Measurements from ENCODE around the gene SLC25A52.
A peak's percentile ranks its signal among the peaks of the same experiment; 100 is the strongest.
"Not testable (repeated sequence)": the region's sequence is repeated elsewhere in the genome, so short reads cannot be mapped to it uniquely, and the experiment has no call there.

SLC25A52 gene, protein sequence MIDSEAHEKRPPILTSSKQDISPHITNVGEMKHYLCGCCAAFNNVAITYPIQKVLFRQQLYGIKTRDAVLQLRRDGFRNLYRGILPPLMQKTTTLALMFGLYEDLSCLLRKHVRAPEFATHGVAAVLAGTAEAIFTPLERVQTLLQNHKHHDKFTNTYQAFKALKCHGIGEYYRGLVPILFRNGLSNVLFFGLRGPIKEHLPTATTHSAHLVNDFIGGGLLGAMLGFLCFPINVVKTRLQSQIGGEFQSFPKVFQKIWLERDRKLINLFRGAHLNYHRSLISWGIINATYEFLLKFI

DNA sequence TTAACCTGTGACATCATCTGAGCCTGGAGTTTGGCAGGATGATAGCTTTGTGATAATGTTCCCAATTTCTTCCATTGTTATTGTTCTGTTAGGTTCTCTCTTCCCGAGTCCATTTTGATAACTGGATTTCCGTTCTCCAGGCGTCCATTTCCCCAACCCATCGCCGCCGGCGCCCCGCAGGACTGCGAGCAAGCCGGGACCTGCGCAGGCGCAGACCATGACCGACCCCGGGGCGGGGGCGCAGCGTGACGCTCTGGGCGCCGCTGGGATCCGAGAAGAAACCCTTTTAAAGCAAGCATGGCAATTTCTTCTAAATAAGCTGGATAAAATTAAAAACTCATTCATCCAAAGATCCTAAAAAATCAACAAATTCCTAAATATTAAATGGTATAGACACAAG lies at the start of gene SLC25A52:
Gene SLC25A52, minus strand, starts transcription at position 186 of the 400 bp plus-strand sequence. CDS start 219 bp downstream, outside the sequence.
- DNase-seq, result no peak

DNA sequence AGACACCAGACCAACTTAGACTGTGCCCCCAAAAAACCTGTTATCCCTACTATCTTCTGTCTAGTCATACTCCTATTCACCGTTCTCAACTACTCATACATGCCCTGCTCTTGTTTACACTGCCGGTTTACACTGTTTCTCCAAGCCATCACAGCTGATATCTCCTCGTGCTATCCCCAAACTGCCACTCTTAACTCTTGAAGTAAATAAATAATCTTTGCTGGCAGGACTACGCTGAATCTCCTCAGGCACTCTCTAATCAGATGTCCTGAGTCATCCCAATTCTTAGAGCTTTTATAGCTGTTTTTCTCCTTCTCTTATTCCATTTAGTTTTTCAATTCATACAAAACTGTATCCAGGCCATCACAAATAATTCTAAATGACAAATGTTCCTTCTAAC lies 48.4 kb upstream of the SLC25A52 start:
- not testable (repeated sequence) for DNase-seq

DNA sequence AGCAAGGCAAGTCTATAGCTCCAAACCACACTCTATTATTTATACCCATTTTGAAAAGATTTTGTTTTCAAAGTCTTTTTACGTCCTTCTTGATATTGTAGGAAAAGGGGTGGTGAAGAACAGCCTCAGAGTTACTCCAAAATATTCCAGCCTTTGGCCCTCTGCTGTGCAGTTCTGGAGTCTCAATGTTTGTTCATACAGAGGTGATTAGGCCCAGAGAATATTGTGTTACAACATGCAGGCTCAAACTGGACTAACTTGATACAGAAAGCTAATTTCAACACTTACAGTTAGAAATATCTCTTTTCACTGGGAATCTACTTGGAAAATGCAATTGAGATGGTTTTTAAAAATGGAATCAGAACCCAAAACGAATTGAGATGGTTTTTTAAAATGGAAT lies 40.4 kb upstream of the SLC25A52 start:
- no peak for DNase-seq

DNA sequence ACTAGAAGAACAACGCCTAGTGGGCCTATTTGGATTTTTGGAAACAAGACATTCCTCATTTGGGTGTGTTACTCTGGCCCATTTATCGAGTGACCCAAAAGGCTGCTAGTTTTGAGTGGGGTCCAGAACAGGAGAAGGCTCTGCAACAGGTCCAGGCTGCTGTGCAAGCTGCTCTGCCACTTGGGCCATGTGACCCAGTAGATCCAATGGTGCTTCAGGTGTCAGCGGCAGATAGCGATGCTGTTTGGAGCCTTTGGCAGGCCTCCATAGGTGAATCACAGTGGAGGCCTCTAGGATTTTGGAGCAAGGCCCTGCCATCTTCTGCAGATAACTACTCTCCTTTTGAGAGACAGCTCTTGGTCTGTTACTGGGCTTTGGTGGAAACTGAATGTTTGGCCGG lies 38.6 kb upstream of the SLC25A52 start:
- DNase-seq, result not testable (repeated sequence)

DNA sequence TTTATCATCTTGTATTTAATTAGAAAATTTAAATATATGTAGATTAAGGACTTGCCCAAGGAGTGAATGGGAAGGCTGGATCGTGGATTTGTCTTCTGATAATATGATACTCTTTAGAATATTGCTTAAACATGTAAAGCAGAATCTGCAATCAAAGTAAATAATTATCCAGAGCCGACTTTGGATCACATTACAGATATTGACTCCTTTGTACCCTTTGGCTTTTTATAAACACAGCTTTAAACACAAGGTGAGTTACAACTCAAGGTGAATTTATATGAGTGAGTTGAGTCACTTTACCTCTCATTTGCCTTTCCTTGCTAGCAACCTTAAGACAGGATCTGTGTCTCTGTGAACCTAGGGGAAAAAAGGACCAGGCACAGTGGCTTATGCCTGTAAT lies 37.7 kb upstream of the SLC25A52 start:
- no peak for DNase-seq

DNA sequence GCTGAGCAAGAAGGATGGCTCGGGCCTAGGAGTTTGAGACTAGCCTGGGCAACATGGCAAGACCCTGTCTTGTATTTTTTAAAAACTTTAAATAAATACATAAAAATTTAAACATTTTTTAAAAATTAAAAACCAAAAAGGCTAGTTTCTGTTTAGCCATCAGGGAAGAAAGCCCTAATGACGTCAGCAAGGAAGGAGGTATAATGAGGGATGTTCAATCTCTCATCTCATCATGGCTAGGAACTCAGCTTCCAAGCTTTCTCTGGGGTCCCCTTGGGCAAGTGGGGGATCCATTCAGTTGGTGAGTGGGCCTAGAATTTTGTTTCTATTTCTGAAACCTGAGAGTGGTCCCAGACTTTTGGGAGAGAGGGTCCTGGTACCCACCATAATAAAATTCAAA lies 35.1 kb upstream of the SLC25A52 start:
- DNase-seq, result no peak

DNA sequence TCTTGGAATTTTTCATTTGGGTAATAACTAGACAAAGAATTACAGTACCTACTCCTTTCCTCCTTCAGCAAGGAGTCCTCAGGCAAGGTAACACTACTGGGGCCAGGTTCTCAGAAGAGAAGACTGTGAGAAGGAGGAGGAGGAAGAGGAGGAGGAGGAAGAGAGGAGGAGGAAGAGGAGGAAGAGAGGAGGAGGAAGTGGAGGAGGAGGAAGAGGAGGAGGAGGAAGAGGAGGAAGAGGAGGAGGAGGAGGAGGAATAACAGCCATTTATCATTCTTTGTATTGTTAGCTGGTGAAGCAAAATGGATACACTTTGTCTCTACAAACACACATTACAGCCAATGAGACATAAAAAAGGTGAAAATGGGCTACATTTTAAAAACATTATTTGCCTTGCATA lies 32.9 kb upstream of the SLC25A52 start:
- DNase-seq, result no peak

DNA sequence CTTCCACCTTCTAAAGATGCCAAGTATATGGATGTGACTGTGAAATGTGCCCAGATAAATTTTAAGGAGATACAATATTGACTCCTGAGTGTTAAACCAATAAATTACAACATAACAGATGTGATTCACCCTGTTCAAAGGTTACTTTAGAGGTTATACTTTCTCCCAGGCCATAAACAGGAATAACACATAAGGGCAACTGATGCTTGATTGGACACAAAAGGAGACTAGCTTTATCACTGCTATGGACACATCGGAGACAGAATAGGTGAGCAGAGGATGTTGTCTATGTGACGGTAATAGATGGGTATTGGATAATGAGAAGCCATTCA lies 31.9 kb upstream of the SLC25A52 start:
- no peak for DNase-seq

DNA sequence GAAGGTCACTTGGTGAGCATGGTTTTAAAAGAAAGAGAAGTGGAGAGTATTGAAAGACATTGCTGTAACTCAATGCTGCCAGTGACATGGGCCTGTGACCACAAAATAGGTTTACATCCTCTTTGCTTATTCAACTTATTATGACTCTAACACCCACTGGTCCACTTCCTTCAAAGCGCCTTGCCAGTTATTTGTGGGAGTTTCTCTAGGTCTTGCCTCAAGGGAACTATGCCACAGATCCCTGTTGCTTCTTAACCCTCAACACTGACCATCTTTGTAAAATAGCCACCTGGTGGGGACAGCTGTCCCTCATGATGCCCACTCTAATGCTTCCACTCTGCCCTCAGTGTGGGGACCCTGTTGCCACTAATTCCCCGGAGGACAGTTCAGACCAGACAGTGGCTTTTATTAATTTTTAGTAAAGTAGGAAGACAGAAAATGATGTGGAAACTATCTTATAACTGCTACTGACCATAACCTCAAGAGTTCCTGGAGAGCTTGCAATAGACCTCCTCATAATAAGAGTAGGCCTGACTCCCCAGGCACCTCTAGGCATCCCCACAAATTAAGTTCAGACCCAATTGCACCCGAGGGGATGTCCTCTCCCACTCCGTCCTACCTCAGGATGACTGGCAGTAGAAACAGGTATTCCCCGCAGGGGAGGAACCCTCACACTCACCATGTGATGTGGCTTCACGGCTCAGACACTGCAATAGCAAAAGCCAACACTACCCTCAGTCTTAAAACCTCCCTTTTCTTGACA lies 31.3 kb upstream of the SLC25A52 start:
- no peak for DNase-seq

DNA sequence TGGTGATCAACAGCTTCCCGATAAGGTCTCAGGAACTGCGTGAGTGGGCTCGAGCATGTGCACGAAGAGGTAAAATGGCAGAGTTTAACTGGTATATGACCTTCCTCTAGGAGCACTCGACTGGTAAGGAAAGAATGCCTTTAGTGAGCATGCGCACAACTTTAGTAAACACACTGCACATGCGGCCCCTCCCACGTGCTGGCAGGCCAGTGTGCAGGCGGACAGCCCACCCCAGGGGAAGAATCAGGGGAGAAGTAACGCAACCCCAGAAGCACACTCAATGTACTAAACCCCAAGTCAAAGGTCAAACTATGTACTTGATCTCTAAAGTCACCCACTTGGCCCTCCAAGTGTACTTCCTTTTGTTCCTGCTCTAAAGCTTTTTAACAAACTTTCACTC lies 28.7 kb upstream of the SLC25A52 start:
- no peak for DNase-seq

DNA sequence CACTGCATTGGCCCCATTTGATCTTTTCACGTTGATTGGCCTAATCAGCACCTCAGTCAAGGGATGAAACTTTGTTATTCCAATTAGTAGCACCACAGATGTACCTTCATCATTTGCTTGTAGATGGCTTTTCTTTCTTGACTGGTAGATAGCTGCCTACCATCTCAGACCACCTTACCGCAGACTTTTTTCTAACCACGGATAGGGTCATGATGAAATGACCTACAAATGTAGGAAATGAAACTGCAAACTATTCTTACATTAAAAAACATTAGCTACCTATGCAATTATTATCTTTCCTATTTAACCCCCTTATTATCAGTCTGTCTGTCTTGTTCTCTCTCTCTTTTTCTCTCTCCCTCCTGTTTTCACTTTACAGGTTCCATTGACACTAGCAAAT lies 22.4 kb upstream of the SLC25A52 start:
- DNase-seq, result no peak

DNA sequence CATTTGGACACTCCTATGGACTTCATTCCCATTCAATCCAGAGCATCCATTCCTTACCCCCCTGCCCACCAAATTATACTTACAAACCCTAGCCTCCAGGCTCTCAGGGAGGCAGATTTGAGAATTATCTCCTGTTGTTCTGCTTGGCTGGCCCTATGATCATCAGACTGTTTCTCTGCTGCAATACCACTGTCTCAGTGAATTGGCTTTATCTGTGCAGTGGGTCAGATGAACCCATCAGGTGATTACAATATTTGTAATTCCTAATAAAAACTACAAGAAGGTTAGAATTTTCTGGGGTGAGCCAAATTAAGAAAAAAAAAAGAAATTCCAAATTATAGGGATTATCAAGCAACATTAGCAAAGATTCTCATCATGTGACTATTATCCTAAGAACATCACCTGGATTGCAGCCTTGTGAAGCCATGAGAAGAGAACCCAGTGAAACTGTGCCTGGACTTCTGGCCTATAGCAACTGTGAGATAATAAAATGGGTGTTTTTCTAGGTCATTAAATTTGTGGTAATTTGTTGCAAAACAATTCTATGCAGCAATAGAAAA lies 17.8 kb upstream of the SLC25A52 start:
- DNase-seq, result no peak

DNA sequence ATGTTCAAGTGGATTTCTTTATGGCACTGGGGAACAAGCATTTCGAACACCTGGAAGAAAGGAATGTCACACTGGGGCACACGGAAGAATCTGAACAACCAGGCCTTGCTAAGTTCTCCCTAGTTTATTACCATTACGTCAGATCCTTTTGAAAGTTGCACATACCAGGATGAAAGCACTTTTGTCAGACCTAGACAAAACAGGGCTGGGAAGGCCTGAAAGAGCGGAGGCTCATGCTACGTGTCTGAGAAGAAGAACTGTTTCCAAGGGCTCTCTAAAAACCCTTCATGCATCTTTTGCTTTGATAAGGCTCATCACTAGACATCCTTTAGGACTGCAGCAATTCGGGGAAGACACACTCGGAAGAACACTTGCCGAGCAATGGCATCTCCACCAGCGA lies 15.4 kb upstream of the SLC25A52 start:
- DNase-seq, result no peak

DNA sequence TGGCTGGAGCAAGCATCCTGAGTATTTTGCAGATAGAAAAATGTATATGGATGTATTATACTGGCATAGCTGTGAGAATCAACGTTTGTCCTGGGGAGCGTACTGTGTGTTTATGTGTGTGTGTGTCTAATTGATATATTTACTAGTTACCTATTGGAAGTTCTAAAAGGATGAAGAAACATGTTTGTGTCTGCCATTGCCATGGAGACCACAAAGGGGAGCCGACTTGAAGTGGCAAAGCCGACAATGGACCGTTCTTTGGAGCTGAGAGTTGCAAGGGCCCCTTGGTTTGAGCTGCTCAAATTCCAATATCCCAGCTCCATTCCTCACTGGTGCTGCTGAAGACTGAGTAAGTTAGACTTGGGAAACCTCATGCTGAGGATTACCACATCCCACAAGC lies 14.3 kb upstream of the SLC25A52 start:
- no peak for DNase-seq

DNA sequence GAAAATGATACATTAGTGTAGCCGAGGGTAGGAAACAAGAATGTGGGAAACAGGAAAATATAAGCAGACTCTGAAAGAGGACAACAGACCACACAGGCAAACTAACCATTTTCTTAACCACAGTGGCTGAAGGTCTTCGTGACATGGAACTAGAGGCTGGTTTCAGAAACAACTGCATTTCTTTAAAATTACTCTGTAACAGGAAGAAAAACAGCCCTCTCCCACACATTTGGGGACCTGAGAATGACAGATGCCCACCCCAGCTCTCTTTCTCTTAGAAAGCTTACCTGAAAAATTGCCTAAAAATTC lies 13.8 kb upstream of the SLC25A52 start:
- no peak for DNase-seq

DNA sequence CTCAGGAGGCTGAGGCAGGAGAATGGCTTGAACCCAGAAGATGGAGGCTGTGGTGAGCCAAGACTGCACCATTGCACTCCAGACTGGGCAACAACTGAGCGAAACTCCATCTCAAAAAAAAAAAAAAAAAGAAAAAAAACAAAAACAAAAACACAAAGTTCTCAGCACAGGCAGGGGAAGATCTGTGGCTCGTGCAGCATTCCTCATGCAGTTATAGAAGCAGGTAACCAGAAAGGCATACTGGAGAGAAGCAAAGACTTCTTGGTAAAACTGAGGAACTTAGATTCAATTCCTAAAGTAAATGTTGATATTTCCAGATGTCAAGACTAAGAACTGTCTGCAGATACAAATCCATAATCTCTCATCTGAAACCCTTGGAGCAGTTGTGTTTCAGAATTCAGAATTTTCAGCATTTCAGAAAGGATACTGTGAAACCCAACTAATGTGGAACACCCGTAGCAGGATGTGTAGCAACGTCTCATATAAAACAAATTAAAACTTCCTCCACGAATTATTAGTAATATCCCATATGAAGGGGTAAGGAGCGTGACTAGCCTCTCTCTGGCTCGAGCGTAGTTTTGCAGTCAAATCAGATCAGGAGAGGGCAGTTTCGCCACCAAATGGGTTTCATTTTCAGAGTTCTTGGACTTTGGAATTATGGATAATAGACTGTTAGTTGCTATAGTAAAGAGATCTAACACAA lies 13.2 kb upstream of the SLC25A52 start:
- DNase-seq, result no peak

DNA sequence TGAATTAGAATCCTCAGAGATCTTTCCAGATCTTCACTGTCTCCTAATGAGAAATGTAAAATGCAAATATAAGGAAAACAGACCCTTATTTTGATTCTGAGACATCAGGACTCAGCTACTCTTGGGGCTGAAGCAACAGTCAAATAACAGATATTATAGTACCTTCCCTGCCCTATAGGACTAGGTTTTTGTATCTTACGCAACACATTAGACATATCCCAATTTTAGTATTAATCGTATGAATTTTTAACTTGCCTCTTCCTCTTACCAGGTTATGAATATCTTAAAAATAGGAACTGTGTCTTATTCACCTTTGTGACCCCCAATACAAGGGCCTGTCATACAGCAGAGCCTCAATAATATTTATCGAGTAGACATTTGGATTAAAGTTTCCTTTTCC lies 12.0 kb upstream of the SLC25A52 start:
- DNase-seq, result no peak

DNA sequence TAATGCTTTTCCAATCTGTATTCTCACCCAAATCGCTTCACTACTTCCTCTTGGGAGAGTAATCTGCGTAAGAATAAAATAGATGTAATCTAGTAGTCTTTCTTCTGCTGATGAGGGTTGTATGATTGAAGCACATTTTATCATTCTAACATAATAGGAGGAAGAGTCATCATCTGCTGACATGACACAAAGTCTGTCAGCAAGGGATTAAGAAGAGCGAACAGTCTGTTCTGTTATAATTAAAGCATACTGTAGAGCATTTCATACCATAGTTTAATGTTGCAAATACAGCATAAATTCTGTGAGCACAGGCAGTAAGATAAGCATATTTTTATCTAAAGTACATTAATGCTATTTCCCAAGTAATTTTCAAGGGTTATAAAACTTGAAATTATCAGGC lies 10.4 kb downstream of the SLC25A52 start:
- no peak for DNase-seq

DNA sequence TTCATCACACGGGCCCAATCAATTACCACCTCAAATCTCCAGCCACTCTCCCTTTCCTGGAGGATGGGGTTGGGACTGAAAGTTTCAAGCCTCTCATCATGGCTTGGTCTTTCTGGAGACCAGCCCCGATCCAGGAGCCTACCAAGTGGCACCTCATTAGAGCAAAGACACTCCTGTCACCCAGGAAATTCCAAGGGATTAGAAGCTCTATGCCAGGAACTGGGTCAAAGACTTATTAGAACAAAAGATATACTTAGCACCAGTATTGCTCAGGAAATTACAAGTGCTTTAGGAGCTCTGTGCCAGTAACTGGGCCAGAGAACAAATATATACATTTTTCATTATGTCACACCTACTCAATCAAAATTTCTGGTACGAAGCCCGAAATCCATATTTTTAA lies 14.3 kb downstream of the SLC25A52 start:
- no peak for DNase-seq

DNA sequence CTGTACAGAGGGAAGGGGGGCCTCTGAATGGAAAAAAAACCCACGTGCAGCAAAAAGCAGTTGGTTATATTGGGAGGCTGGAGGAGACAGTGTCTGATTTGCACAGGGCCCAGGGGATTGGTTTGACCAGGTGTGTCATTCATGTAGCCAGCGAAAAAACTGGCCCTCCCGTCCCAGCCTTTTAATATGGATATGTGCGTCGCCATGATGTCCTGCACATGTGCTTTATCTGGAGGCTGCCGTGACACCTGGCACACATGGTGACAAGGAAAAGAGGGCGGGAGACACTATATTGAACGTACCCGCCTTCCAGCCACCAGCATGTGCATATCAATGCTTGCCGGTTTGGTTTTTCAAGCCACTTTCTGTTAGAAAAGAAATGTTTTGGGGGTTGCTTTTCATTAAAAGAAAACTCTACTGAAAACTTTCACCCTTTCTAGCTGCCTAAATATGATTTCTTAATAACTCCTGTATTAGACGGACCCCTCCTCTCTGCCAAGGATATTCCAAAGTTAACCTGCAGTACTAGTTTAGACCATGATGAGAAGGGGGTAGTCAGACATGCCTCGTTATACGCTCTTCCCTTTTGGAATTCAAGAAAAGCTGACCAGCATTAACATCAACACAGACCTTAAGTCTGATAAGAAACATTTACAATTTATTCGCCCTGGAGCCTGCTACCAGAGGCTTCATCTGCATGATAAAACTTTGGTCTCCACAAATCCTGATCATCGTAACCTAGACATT lies 16.2 kb downstream of the SLC25A52 start:
- no peak for DNase-seq

DNA sequence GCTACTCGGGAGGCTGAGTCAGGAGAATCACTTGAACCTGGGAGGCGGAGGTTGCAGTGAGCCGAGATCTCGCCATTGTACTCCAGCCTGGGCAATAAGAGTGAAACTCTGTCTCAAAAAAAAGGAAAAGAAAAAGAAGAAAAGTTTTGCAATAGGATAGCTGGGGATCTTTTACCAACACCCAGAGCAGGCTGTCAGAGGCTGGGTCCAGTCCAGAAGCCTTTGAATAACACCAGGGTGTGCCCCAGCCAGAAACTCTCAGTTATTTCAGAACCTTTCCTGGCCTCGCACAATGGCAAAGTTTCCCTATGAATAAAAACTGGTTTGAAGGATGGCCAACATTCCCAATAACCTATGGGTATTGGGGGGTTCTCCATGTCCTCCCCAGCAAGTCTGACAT lies 17.1 kb downstream of the SLC25A52 start:
- not testable (repeated sequence) for DNase-seq

DNA sequence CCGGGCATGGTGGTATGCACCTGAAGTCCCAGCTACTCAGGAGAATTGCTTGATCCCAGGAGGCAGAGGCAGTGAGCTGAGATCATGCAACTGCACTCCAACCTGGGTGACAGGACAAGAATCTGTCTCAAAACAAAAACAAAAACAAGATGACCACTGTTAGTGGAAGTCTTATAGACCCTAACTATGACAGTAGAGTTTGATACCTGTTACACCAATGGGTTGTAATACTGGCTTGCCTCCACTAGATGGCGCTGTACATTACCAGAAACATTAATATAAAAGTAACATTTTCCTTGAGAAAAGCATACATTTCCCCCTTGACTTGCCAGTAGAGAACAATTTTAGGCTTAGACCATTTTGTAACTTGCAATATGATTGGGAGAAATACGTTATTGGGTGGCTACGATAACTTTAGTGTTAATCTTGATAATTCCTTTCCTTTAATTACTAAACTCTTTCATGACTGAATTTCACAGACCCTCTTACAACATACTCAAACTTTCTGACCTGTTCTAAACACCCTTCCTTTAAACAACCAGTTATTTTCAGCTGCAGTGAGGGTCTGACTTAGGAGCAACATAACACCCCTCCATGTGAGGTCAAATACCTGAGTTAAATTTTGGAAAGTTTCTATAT lies 19.5 kb downstream of the SLC25A52 start:
- peak; percentile 2 for DNase-seq

DNA sequence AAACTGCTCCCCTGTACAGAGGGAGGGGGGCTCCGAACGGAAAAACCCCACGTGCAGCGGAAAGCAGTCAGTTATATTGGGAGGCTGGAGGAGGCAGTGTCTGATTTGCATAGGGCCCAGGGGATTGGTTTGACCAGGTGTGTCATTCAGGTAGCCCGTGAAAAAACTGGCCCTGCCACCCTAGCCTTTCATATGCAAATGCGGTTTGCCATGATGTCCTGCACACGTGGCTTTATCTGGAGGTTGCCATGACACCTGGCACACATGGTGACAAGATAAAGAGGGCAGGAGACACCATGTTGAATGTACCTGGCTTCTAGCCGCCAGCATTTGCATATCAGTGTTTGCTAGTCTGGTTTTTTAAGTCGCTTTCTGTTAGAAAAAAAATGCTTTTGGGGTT lies 20.5 kb downstream of the SLC25A52 start:
- DNase-seq, result no peak
